HCT116 (cell line): ENCODE data around the gene ACOT9.

Source experiments
- ELF1 ChIP-seq: IDR thresholded peaks from 2 replicates; pipeline ENCODE4 v1.6.1; 2012; ENCODE audit warnings: low read depth, borderline replicate concordance
- EZH2 ChIP-seq: fragments of 200-600 bp; sonication (generic); IDR thresholded peaks from 2 replicates; pipeline ENCODE4 v1.6.1; 2017; ENCODE audit warnings: antibody characterized with exemption, mixed run types
- JUND ChIP-seq: IDR thresholded peaks from 2 replicates; pipeline ENCODE4 v1.6.1; 2012
- RAD21 ChIP-seq: IDR thresholded peaks from 2 replicates; pipeline ENCODE4 v1.6.1; 2012; ENCODE audit warnings: low read depth, mild to moderate bottlenecking
- TF ChIP-seq, protein P1 (sequence below): IDR thresholded peaks from 2 replicates; pipeline ENCODE4 v1.6.1; 2012
- TF ChIP-seq, protein P2 (sequence below), 3 experiments: fragments of 200-600 bp in 1 of 3; sonication (generic) in 1 of 3; IDR thresholded peaks in 2 of 3; conservative IDR thresholded peaks in 1 of 3; 2 replicates each; pipeline ENCODE4 v1.5.1; 2012 to 2017; ENCODE audit warnings: low read depth in 2 of 3, low read length in 2 of 3, antibody characterized with exemption in 1 of 3, borderline replicate concordance in 1 of 3, control low read depth in 1 of 3, mild to moderate bottlenecking in 1 of 3, mixed read lengths in 1 of 3, mixed run types in 1 of 3, moderate library complexity in 1 of 3; ENCODE audit not compliant: insufficient read depth in 1 of 3
- TF ChIP-seq, protein P3 (sequence below): IDR thresholded peaks from 2 replicates; pipeline ENCODE4 v1.6.1; 2011; ENCODE audit warnings: mild to moderate bottlenecking, low read length, moderate library complexity; ENCODE audit not compliant: insufficient replicate concordance; ENCODE audit errors: extremely low read depth
- TF ChIP-seq, protein P4 (sequence below): IDR thresholded peaks from 2 replicates; pipeline ENCODE4 v1.6.1; 2012

DNA sequence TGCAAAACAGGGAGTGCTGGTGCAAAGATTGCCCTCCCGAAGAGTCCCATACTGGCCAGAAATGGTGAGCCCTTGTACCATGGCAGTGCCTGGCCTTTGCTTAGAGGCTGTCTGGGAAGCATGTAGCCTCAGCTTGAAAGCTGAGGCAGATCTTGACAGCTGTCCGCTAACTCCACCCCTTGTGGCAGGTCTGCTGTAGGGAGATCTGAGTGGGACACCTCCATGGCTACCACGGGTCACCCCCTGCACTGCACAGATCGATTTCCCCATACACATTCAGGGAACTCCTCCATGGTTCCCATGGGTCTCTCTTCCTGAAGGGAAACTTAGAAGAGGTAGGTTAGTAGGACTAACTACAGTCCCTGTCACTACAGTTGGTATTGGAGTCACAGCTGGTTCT lies 6.1 kb upstream of the ACOT9 start:
- TF ChIP-seq ELF1 (no peak), RAD21 (no peak), EZH2 (no peak), JUND (no peak)
- TF ChIP-seq, protein P1, sequence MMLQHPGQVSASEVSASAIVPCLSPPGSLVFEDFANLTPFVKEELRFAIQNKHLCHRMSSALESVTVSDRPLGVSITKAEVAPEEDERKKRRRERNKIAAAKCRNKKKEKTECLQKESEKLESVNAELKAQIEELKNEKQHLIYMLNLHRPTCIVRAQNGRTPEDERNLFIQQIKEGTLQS = no peak
- TF ChIP-seq, protein P2, sequence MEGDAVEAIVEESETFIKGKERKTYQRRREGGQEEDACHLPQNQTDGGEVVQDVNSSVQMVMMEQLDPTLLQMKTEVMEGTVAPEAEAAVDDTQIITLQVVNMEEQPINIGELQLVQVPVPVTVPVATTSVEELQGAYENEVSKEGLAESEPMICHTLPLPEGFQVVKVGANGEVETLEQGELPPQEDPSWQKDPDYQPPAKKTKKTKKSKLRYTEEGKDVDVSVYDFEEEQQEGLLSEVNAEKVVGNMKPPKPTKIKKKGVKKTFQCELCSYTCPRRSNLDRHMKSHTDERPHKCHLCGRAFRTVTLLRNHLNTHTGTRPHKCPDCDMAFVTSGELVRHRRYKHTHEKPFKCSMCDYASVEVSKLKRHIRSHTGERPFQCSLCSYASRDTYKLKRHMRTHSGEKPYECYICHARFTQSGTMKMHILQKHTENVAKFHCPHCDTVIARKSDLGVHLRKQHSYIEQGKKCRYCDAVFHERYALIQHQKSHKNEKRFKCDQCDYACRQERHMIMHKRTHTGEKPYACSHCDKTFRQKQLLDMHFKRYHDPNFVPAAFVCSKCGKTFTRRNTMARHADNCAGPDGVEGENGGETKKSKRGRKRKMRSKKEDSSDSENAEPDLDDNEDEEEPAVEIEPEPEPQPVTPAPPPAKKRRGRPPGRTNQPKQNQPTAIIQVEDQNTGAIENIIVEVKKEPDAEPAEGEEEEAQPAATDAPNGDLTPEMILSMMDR (IDR thresholded peaks at IDR 0.05 in 2 of 3, conservative IDR thresholded peaks at IDR 0.05 in 1 of 3; ENCODE audit: borderline replicate concordance in 1 of 3, insufficient read depth in 1 of 3, low read depth in 2 of 3, low read length in 2 of 3) = no peak
- TF ChIP-seq, protein P3, sequence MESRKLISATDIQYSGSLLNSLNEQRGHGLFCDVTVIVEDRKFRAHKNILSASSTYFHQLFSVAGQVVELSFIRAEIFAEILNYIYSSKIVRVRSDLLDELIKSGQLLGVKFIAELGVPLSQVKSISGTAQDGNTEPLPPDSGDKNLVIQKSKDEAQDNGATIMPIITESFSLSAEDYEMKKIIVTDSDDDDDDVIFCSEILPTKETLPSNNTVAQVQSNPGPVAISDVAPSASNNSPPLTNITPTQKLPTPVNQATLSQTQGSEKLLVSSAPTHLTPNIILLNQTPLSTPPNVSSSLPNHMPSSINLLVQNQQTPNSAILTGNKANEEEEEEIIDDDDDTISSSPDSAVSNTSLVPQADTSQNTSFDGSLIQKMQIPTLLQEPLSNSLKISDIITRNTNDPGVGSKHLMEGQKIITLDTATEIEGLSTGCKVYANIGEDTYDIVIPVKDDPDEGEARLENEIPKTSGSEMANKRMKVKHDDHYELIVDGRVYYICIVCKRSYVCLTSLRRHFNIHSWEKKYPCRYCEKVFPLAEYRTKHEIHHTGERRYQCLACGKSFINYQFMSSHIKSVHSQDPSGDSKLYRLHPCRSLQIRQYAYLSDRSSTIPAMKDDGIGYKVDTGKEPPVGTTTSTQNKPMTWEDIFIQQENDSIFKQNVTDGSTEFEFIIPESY = no peak
- TF ChIP-seq, protein P4, sequence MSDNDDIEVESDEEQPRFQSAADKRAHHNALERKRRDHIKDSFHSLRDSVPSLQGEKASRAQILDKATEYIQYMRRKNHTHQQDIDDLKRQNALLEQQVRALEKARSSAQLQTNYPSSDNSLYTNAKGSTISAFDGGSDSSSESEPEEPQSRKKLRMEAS = no peak
